Activated naive CD8-positive, alpha-beta T cell (primary cell): ENCODE results near the gene SLC35B1.
A peak's percentile ranks its signal among the peaks of the same experiment; 100 is the strongest.
"Not testable (repeated sequence)": the region's sequence is repeated elsewhere in the genome, so short reads cannot be mapped to it uniquely, and the experiment has no call there.

ENCODE experiments used
- H3K27ac Mint-ChIP-seq: one replicate; pipeline ENCODE4 v1.8.0; 2021; ENCODE audit warnings: mixed read lengths
- H3K27me3 Mint-ChIP-seq: one replicate; pipeline ENCODE4 v1.8.0; 2021; ENCODE audit warnings: mixed read lengths
- H3K36me3 Mint-ChIP-seq: one replicate; pipeline ENCODE4 v1.8.0; 2021; ENCODE audit warnings: mixed read lengths
- H3K4me1 Mint-ChIP-seq: one replicate; pipeline ENCODE4 v1.8.0; 2021; ENCODE audit warnings: low read depth, mixed read lengths
- H3K4me3 Mint-ChIP-seq: one replicate; pipeline ENCODE4 v1.8.0; 2021; ENCODE audit warnings: mild to moderate bottlenecking, mixed read lengths
- H3K9me3 Mint-ChIP-seq: one replicate; pipeline ENCODE4 v1.8.0; 2021; ENCODE audit warnings: low read depth, mixed read lengths

SLC35B1 gene

DNA sequence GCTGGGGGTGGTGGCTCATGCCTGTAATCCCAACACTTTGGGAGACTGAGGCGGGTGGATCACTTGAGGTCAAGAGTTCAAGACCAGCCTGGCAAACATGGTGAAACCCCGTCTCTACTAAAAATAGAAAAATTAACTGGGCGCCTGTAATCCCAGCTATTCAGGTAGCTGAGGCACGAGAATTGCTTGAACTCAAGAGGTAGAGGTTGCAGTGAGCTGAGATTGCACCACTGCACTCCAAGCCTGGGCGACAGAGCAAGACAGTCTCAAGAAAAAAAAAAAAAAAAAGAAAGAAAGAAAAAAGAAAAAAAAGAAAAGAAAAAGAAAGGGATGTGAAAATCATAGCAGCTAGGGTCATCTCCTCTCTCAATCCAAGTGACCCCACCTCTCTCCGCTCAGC, 16.8 kb upstream of the SLC35B1 start:
- Mint-ChIP-seq H3K4me1 (peaks cover 41% of the 10 kb centered on the region), H3K27ac (peak overlapping the region; percentile 38), H3K36me3 (peaks cover 20% of the 10 kb centered on the region)
- not testable (repeated sequence) for H3K9me3 Mint-ChIP-seq, H3K4me3 Mint-ChIP-seq, H3K27me3 Mint-ChIP-seq

DNA sequence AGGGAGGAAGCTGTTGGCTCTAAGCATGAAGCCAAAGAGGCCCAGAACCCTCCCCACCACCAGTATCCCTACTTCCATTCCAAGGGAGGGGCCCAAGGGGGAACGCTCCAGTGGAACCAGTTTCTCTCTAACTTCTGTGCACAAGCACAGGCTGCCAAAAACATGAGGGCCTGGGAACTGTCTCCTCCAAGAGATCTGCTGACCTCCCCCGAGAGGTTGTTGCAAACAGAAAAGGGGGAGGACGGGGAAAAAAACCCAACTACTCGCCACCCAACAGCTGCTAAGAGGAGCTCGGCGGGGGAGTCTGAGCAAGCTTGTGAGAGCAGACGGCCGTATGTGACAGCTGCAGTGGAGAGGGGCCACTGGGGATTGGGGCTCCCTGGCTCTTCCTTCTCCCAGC, 15.7 kb upstream of the SLC35B1 start:
- peak overlapping the region; percentile 72 for H3K27ac Mint-ChIP-seq
- no peaks in the 10 kb centered on the region for H3K9me3 Mint-ChIP-seq
- peaks cover 31% of the 10 kb centered on the region for H3K4me1 Mint-ChIP-seq
- peaks cover 12% of the 10 kb centered on the region for H3K36me3 Mint-ChIP-seq
- no peaks in the 10 kb centered on the region for H3K27me3 Mint-ChIP-seq
- H3K4me3 Mint-ChIP-seq, result no peak overlapping the region

DNA sequence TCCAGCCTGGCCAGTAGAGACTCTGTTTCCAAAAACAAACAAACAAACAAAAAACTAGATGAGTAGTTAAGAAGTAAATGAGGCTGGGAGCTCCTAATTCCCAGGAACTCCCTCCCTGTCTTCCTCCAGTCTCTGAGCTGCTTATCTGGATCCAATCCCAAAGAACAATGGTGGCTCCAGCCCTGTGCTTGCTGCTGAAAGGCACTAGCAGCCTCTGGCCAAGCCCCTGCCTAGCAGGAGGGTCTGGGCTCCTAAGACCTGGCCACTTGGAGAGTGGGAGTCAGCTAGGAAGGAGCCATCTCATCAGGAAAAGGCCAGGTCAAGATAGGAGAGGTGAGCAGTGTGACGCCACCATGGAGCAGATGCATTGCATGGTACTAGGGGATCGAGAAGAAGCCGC, 14.3 kb upstream of the SLC35B1 start:
- peaks cover 12% of the 10 kb centered on the region for H3K36me3 Mint-ChIP-seq
- peaks cover 32% of the 10 kb centered on the region for H3K4me1 Mint-ChIP-seq
- H3K4me3 Mint-ChIP-seq, result no peak overlapping the region
- H3K27me3 Mint-ChIP-seq, result no peaks in the 10 kb centered on the region
- H3K27ac Mint-ChIP-seq, result peak overlapping the region; percentile 79
- H3K9me3 Mint-ChIP-seq, result no peaks in the 10 kb centered on the region

DNA sequence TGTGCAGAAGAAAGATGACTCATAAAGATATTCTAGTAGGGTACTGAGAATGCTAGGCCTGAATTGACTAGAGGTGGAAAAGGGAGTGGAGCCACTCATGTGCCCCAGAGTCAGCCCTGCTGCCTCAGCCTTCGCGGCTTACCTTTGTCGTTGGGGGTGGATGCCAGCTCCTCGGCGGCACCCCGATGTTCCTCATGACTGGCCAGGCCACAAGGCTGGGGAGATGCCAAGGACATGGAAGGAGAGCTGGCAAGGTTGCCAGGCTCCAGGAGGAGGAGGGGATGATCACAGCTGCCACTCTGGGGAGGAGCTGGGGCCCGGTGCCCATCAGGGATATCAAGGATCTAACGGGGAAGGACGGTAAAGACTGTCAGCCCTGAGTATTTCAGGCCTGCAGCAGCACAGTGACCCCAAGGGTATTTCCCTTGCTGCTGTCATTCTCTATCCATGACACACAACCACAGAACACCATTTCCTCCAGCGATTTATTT, 9.7 kb upstream of the SLC35B1 start:
- no peaks in the 10 kb centered on the region for H3K9me3 Mint-ChIP-seq
- H3K36me3 Mint-ChIP-seq, result peaks cover 14% of the 10 kb centered on the region
- H3K4me1 Mint-ChIP-seq, result peaks cover 35% of the 10 kb centered on the region
- H3K4me3 Mint-ChIP-seq, result peak overlapping the region; percentile 42
- H3K27me3 Mint-ChIP-seq, result no peaks in the 10 kb centered on the region
- peak overlapping the region; percentile 94 for H3K27ac Mint-ChIP-seq

DNA sequence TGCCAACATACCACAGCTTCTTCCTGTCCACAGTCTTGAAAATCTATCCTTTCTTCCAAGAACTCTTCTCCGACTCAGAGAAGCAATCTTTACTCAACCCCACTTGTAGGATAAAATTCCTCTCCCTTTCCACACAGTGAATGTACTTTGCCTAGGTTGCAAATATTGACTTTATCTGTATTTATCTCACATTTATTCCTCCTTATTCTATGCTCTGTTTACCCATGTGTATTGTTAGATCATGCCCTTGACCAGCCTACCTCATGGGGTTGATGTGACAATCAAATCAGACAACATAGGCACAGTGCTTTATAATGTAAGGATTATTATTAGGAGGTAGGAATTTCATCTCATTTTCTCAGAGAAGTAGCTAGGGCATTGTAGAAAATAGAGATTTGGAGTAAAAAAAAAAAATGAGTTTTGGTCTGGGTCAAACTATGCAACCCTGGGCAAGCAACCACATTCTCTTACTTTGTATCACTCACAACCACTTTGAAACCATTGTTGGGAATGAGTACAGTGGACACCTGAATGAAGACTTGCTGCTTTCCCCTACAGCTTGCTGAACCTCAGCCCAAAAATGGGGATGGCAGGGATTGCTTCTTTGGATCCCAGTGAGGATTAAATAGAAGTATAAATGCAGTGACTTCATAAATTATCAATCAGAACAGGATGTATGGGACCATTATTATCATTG, 9.1 kb upstream of the SLC35B1 start:
- peaks cover 35% of the 10 kb centered on the region for H3K4me1 Mint-ChIP-seq
- H3K36me3 Mint-ChIP-seq, result peaks cover 14% of the 10 kb centered on the region
- no peak overlapping the region for H3K4me3 Mint-ChIP-seq
- H3K9me3 Mint-ChIP-seq, result no peaks in the 10 kb centered on the region
- no peaks in the 10 kb centered on the region for H3K27me3 Mint-ChIP-seq
- peak overlapping the region; percentile 94 for H3K27ac Mint-ChIP-seq

DNA sequence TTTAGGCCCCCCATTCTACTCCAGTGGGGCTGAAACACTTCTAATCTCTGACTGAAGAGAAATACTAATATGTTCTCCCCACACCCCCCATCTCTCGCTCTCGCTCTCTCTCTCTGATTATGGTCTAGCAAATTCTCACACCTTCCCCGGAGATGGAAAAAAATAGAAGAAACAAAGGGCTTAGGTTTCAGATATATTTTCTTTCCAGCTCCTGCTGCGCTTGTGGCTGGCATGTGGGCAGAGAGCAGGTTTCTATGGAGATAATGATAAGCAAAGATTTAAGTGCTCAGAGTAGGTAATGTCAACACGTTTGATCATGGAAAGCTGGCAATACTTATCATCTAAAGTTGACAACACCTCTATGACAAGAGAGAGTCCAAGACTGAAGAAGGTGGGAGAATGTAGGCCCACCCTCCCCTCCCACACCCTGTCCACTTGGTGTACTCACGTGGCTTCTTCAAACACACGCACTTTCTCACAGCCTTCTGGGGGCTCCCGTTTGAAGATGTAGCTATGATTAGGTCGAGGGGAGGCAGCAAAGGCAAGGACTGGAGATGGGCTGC, 8.0 kb upstream of the SLC35B1 start:
- Mint-ChIP-seq H3K27ac (peak overlapping the region; percentile 94), H3K4me3 (peak overlapping the region; percentile 70), H3K27me3 (no peaks in the 10 kb centered on the region), H3K9me3 (no peaks in the 10 kb centered on the region), H3K36me3 (peaks cover 8% of the 10 kb centered on the region), H3K4me1 (peaks cover 34% of the 10 kb centered on the region)

DNA sequence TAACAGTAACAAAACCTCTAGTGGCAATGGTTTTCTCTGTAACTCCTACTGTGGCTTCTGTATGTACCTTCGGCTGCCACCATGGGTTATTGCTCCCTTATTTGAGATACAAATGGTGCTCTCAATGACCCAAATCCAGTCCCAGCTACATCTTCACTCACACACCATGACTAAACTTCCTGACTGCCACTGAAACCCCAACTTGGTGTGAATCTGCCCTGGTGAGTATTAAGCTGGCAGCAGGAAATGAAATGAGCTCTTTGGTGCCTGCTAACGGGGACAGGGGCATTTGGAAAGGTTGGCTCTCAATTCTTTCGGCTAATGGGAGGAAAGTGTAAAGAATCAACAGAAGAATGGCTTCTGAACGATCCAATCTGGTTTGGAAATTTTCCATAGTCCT, 7.5 kb upstream of the SLC35B1 start:
- H3K4me3 Mint-ChIP-seq, result peak overlapping the region; percentile 70
- peak overlapping the region; percentile 94 for H3K27ac Mint-ChIP-seq

DNA sequence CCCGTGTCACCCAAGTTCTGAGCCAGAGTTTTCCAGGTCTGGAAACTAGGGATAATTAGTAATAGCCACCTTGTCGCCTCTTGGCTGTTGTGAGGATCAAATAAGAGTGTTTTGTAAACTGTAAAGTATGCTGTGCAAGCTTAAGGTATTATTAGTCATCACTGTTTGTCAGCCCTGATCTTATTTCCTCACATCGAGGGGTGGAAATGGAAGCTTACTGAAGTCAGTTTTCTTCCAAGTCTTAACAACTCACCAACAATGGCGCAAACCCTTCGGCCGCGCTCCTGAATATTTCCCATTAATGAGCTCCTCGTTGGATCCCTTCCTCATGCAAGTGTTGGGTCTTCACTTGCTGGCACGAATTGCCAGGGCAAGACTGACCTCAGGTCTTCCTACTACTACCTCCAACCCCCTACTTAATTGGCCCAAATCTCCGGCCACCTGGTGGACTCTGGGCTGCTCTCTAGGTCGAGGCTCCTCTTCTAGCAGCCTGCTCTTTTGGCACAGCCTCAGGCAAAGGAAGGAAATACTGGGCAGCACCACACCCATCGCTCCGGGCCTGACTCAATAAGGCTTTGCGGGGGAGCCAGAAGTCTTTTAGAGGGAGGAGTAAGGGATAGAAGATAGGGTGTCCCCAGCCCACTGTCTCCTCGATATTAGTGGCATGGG, 885 bp upstream of the SLC35B1 start:
- peaks cover 36% of the 10 kb centered on the region for H3K4me1 Mint-ChIP-seq

More for the DNA sequence above, 7.5 kb upstream of the SLC35B1 start:
- no peaks in the 10 kb centered on the region for H3K27me3 Mint-ChIP-seq
- H3K9me3 Mint-ChIP-seq, result no peaks in the 10 kb centered on the region
- H3K36me3 Mint-ChIP-seq, result peaks cover 8% of the 10 kb centered on the region
- H3K4me1 Mint-ChIP-seq, result peaks cover 34% of the 10 kb centered on the region

DNA sequence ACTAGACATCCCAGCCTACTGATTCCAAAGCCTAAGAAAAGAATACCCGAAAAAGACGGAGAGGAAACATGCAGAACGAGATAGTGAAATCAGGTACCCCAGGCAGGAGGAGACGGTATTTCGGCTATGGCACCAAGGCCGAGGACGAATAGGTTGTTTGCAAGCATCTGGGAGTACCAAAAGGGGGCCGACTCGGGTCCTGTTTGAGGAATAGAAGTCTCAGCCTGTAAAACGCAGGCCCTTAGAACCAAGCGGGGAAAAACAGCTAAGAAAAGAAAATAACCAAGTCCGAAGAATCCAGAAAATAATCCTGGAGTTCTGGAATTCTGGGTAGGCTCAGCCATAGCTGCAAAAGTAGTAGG, 537 bp downstream of the SLC35B1 start:
- Mint-ChIP-seq H3K27me3 (no peaks in the 10 kb centered on the region), H3K4me3 (peak overlapping the region; percentile 97), H3K36me3 (peaks cover 2% of the 10 kb centered on the region), H3K4me1 (peaks cover 36% of the 10 kb centered on the region), H3K9me3 (no peaks in the 10 kb centered on the region), H3K27ac (peak overlapping the region; percentile 99)

More for the DNA sequence above, 885 bp upstream of the SLC35B1 start:
- peaks cover 2% of the 10 kb centered on the region for H3K36me3 Mint-ChIP-seq
- peak overlapping the region; percentile 97 for H3K4me3 Mint-ChIP-seq
- H3K27ac Mint-ChIP-seq, result peak overlapping the region; percentile 99
- H3K9me3 Mint-ChIP-seq, result no peaks in the 10 kb centered on the region
- H3K27me3 Mint-ChIP-seq, result no peaks in the 10 kb centered on the region

DNA sequence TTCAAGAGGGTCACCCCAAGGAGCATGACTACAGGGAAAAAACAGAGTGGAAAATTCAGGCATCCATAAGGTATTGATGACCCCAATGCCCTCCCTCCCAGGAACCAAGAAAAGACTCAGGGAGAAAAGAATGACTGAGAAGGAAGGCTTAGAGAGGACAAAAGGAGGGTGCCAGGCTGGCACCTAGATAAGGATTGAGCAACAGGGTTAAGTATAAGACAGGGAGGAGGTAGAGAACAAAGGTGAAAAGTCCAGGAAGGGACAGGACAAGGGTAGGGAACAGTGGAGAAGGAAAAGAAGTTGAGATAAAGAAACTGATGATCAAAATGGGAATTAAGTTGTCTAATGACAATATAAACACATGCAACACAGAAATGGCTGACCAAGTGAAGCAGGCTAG, 2.5 kb downstream of the SLC35B1 start:
- Mint-ChIP-seq H3K27ac (peak overlapping the region; percentile 70), H3K4me3 (peak overlapping the region; percentile 63), H3K9me3 (no peaks in the 10 kb centered on the region), H3K36me3 (peaks cover 5% of the 10 kb centered on the region), H3K27me3 (no peaks in the 10 kb centered on the region), H3K4me1 (peaks cover 37% of the 10 kb centered on the region)

DNA sequence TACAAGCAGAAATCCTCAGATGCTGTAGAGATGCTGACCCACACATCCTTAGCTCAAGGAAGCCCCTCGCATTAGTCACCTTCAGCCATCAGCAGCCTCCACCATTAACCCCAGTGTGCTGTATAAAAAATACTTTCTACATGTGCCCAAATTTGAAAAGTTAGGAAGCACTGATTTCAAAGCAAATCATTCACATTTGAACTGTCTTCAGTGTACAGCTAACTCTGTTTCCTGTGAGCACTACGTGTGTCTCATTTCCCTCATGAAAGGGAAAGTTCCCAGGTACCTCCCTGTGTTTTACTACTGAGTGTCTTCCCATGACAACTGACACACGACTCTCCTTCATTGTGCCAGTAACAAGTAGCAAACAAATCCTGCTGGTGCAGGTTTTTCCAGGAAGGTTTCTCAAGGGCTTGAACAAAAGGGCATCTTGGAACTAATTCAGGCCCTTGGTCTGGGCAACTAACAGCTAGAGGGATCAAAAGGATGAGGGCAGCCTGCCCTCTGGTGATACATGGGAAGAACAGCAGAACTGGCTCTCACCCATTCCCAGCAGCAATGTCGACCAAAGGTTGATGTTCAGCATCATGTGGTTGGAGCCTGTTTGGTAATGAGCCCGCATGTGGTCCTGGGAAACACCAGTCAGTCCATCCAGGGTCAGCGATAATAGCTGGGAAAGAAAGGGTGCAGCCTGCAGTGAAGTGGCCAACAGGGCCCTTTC, 4.0 kb downstream of the SLC35B1 start:
- peaks cover 5% of the 10 kb centered on the region for H3K36me3 Mint-ChIP-seq
- H3K9me3 Mint-ChIP-seq, result no peaks in the 10 kb centered on the region
- peaks cover 36% of the 10 kb centered on the region for H3K4me1 Mint-ChIP-seq
- no peak overlapping the region for H3K27ac Mint-ChIP-seq
- H3K27me3 Mint-ChIP-seq, result no peaks in the 10 kb centered on the region
- H3K4me3 Mint-ChIP-seq, result no peak overlapping the region

DNA sequence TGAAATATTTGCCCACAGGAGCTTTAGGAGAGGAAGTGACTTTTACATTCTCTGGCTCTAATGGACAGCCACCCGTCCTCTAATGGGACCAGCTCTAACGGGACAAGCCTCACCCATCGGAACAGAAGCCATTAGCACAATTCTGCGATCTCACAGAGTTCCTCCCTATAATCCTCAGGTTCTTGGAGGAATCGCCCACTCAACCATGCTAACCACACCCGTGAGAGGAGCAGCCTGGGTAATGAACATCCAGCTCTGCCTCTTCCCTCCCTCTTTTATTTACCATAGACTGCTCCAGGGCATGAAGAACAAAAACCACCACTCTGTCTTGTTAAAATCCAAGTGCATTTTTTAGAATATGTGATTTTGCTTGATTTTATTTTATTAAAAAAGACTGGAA, 6.8 kb downstream of the SLC35B1 start:
- Mint-ChIP-seq H3K27ac (no peak overlapping the region), H3K36me3 (peaks cover 5% of the 10 kb centered on the region), H3K4me1 (peaks cover 29% of the 10 kb centered on the region), H3K4me3 (no peak overlapping the region), H3K9me3 (no peaks in the 10 kb centered on the region), H3K27me3 (no peaks in the 10 kb centered on the region)

DNA sequence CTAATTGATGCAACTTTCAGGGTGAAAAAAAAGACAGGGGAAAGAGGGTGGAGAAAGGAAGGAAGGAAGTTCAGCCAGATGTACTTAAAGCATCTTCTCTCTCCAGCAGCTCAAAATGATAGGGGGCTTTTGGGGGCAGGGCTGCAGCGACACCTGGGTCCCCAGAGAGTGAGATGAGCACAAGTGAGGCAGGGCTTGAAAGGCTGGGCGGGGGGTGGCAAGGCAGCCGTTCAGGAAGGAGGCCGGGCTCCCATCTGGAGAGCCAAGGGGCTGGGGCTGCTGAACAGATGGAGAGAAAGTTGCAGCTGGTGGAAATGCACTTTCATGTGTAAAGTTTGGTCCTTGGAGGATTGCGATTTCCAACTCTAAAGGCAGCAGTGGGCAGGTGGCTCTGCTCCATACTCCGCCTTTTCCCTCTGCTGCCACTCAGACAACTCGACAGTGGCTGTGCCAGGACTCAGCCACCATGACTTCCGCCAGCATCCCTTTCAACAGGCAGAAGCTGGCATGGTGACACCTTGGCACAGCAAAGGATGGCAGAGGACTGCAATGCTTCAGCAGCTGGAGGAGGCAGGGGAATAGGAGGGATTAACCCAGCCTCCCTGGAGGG, 7.7 kb downstream of the SLC35B1 start:
- Mint-ChIP-seq H3K9me3 (no peaks in the 10 kb centered on the region), H3K4me3 (no peak overlapping the region), H3K27ac (peak overlapping the region; percentile 35), H3K36me3 (peaks cover 3% of the 10 kb centered on the region), H3K4me1 (peaks cover 30% of the 10 kb centered on the region), H3K27me3 (no peaks in the 10 kb centered on the region)

DNA sequence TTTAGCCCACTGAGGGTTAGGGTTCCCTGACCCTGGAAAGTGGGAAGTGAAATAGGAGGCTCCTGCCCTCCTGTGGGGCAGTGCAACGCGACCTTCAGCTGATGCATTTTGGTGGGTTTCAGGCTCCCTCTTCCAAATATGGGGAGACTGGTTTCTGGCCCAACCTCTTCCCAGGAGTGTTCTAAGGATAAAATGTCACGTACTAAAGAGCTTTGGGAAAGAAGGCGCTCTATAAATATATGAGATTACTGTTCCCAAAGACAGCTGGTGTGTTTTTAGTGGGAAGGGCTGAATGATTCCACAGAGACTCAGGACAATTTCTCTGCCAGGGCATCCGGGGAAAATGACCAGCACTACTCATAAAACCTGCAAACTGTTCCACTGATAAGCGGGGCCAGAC, 9.8 kb downstream of the SLC35B1 start:
- Mint-ChIP-seq H3K9me3 (no peaks in the 10 kb centered on the region), H3K36me3 (peaks cover 3% of the 10 kb centered on the region), H3K4me3 (no peak overlapping the region), H3K27me3 (no peaks in the 10 kb centered on the region), H3K4me1 (peaks cover 33% of the 10 kb centered on the region), H3K27ac (no peak overlapping the region)
